Gastrocnemius medialis (tissue), 4 donors: ENCODE results near the gene ASXL3.

Source experiments
- POLR2A ChIP-seq, 2 donors: fragments of 450-650 bp; IDR thresholded peaks; one replicate each; pipeline ENCODE4 v1.6.1; 2017; ENCODE audit warnings: antibody characterized with exemption in 2 of 2, mild to moderate bottlenecking in 2 of 2, moderate library complexity in 2 of 2
- TF ChIP-seq, protein P1 (sequence below), 5 experiments: fragments of 450-650 bp in 3 of 5; fragments of 200-600 bp in 2 of 5; sonication (generic) in 2 of 5; IDR thresholded peaks in 4 of 5; conservative IDR thresholded peaks in 1 of 5; 1 replicate in 4 of 5; 2 replicates in 1 of 5; pipeline ENCODE4 v1.5.1; 2016 to 2019; ENCODE audit warnings: antibody characterized with exemption in 5 of 5, mild to moderate bottlenecking in 3 of 5, moderate library complexity in 3 of 5

DNA sequence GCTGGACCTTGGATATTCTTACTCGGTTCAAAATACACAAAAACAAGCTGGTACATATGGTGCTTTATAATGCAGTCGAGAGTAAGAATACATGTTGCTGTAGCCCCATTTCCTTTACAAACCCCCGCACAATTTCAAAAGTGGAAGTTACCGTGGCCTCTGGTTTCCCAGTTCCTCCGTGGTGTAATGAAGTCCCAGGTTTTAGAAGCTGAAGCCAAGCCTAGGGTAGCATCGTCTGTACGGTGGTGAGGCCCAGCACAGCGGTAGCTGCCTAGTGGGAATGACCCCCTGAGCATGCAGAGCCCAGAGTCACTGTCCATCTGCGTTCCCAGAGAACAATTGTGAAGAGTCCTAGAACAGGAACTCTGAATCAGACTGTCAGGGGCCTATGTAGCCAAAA is 171.8 kb downstream of the ASXL3 start:
- TF ChIP-seq, protein P1, sequence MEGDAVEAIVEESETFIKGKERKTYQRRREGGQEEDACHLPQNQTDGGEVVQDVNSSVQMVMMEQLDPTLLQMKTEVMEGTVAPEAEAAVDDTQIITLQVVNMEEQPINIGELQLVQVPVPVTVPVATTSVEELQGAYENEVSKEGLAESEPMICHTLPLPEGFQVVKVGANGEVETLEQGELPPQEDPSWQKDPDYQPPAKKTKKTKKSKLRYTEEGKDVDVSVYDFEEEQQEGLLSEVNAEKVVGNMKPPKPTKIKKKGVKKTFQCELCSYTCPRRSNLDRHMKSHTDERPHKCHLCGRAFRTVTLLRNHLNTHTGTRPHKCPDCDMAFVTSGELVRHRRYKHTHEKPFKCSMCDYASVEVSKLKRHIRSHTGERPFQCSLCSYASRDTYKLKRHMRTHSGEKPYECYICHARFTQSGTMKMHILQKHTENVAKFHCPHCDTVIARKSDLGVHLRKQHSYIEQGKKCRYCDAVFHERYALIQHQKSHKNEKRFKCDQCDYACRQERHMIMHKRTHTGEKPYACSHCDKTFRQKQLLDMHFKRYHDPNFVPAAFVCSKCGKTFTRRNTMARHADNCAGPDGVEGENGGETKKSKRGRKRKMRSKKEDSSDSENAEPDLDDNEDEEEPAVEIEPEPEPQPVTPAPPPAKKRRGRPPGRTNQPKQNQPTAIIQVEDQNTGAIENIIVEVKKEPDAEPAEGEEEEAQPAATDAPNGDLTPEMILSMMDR (IDR thresholded peaks at IDR 0.05 in 4 of 5, conservative IDR thresholded peaks at IDR 0.05 in 1 of 5): no peak
- TF ChIP-seq POLR2A (IDR thresholded peaks at IDR 0.05): no peak
